HG03521 (cell line): ENCODE measurements around the gene UNCX.
"Not testable (repeated sequence)": the region's sequence is repeated elsewhere in the genome, so short reads cannot be mapped to it uniquely, and the experiment has no call there.

Experiments used
- ATAC-seq: cut with Tn5 transposase; IDR thresholded peaks from one replicate; pipeline ENCODE4 v1.9.1; 2021; ENCODE audit warnings: mild to moderate bottlenecking, moderate library complexity; ENCODE audit not compliant: unreplicated experiment

Gene UNCX

GRCh38 chr7:1255080-1255816 is 22.6 kb downstream of the UNCX start:
- no peak for ATAC-seq

GRCh38 chr7:1255817-1256340 is 23.2 kb downstream of the UNCX start:
- no peak for ATAC-seq

- ATAC-seq, result no peak
These were observed 23.9 kb downstream of the UNCX start for GRCh38 chr7:1256621-1257020.

GRCh38 chr7:1257221-1257620 is 24.5 kb downstream of the UNCX start:
- ATAC-seq, result no peak

GRCh38 chr7:1257863-1258262 is 25.2 kb downstream of the UNCX start:
- ATAC-seq, result no peak

GRCh38 chr7:1259621-1260243 is 27.1 kb downstream of the UNCX start:
- ATAC-seq, result no peak

GRCh38 chr7:1260244-1260635 is 27.6 kb downstream of the UNCX start:
- no peak for ATAC-seq

- ATAC-seq, result not testable (repeated sequence)
These were observed 28.4 kb downstream of the UNCX start for GRCh38 chr7:1261036-1261435.

GRCh38 chr7:1262441-1262840 is 29.8 kb downstream of the UNCX start:
- no peak for ATAC-seq

GRCh38 chr7:1263391-1263951 is 30.8 kb downstream of the UNCX start:
- no peak for ATAC-seq

- no peak for ATAC-seq
These were observed 31.9 kb downstream of the UNCX start for GRCh38 chr7:1264345-1265280.

GRCh38 chr7:1267016-1267900 is 34.6 kb downstream of the UNCX start:
- no peak for ATAC-seq

GRCh38 chr7:1268076-1268815 is 35.6 kb downstream of the UNCX start:
- no peak for ATAC-seq

- no peak for ATAC-seq
These were observed 36.2 kb downstream of the UNCX start for GRCh38 chr7:1268866-1269265.

- no peak for ATAC-seq
These were observed 36.7 kb downstream of the UNCX start for GRCh38 chr7:1269336-1269890.

- ATAC-seq, result no peak
These were observed 37.5 kb downstream of the UNCX start for GRCh38 chr7:1270181-1270580.

- ATAC-seq, result no peak
These were observed 38.4 kb downstream of the UNCX start for GRCh38 chr7:1271046-1271445.

GRCh38 chr7:1271656-1272055 is 39.0 kb downstream of the UNCX start:
- ATAC-seq, result no peak

- ATAC-seq, result not testable (repeated sequence)
These were observed 39.5 kb downstream of the UNCX start for GRCh38 chr7:1272136-1272535.
